GM12864 (cell line): Measurements from ENCODE around the gene TUBGCP6.
"Not testable (repeated sequence)": the region's sequence is repeated elsewhere in the genome, so short reads cannot be mapped to it uniquely, and the experiment has no call there.

Experiments
- DNase-seq: peaks from one replicate; pipeline ENCODE4 v3.0.0-alpha.2; 2011; ENCODE audit warnings: low read depth
- H3K4me3 ChIP-seq: 2 replicates; pipeline ENCODE4 v1.5.1; 2011; ENCODE audit warnings: mild to moderate bottlenecking, low read depth, low read length, control low read depth
- CTCF ChIP-seq: IDR thresholded peaks from 2 replicates; pipeline ENCODE4 v1.5.1; 2011; ENCODE audit warnings: low read depth, mild to moderate bottlenecking, moderate library complexity, low read length, control low read depth, inconsistent platforms; ENCODE audit errors: missing control alignments

TUBGCP6 gene

GRCh38 chr22:50171319-50171964 is 73.4 kb downstream of the TUBGCP6 start:
- DNase-seq: no peak
- TF ChIP-seq CTCF: no peak
- no peak overlapping the region for H3K4me3 ChIP-seq

GRCh38 chr22:50170453-50171318 is 74.1 kb downstream of the TUBGCP6 start, which contains the start of gene PANX2:
PANX2 (plus strand) TSS chr22:50170731; CDS start chr22:50170731, 0 bp downstream.
- peak within 1 kb of the TSS; percentile 24; the same call in 1 of the 2 replicates for H3K4me3 ChIP-seq
- no peak for TF ChIP-seq CTCF
- DNase-seq: no peak

GRCh38 chr22:50169774-50170341 is 75.0 kb downstream of the TUBGCP6 start:
- no peak for DNase-seq
- TF ChIP-seq CTCF: no peak
- H3K4me3 ChIP-seq: peak overlapping the region; percentile 24; the same call in 1 of the 2 replicates

- no peak overlapping the region for H3K4me3 ChIP-seq
- no peak for DNase-seq
- no peak for TF ChIP-seq CTCF
These were observed 75.6 kb downstream of the TUBGCP6 start for GRCh38 chr22:50169181-50169759.

GRCh38 chr22:50168490-50169180 is 76.2 kb downstream of the TUBGCP6 start:
- H3K4me3 ChIP-seq, DNase-seq: not testable (repeated sequence)

GRCh38 chr22:50167689-50168489 is 76.9 kb downstream of the TUBGCP6 start:
- DNase-seq: no peak
- no peak for TF ChIP-seq CTCF
- H3K4me3 ChIP-seq: no peak overlapping the region
